H9 (cell line): ENCODE measurements around the gene SRSF4. TPM values are rescaled to one million over a fixed set of nuclear protein-coding genes. Genes with fewer than 3 reads are reported as not detected.
A peak's percentile ranks its signal among the peaks of the same experiment; 100 is the strongest.
"Not testable (repeated sequence)": the region's sequence is repeated elsewhere in the genome, so short reads cannot be mapped to it uniquely, and the experiment has no call there.

Experiments used
- DNase-seq: peaks from one replicate; pipeline ENCODE4 v3.0.0-alpha.2; 2017
- H2AFZ ChIP-seq: one replicate; pipeline ENCODE4 v1.6.1; 2013; ENCODE audit warnings: mild to moderate bottlenecking, low read length, control low read depth, moderate library complexity
- H2AK5ac ChIP-seq: 2 replicates; pipeline ENCODE4 v1.6.1; 2013; ENCODE audit warnings: low read length, control low read depth, mixed read lengths; ENCODE audit not compliant: insufficient read length
- H2BK120ac ChIP-seq: one replicate; pipeline ENCODE4 v1.6.1; 2013; ENCODE audit warnings: low read depth, mild to moderate bottlenecking, low read length, control low read depth, inconsistent platforms; ENCODE audit not compliant: poor library complexity, severe bottlenecking
- H2BK12ac ChIP-seq: 2 replicates; pipeline ENCODE4 v1.6.1; 2013; ENCODE audit warnings: low read length, control low read depth, mixed read lengths, low read depth; ENCODE audit not compliant: insufficient read length
- H2BK15ac ChIP-seq: 2 replicates; pipeline ENCODE4 v1.6.1; 2013; ENCODE audit warnings: low read depth, low read length, control low read depth
- H2BK20ac ChIP-seq: one replicate; pipeline ENCODE4 v1.6.1; 2013; ENCODE audit warnings: low read depth, mild to moderate bottlenecking, low read length, control low read depth, inconsistent platforms; ENCODE audit not compliant: poor library complexity, severe bottlenecking
- H2BK5ac ChIP-seq: 2 replicates; pipeline ENCODE4 v1.6.1; 2013; ENCODE audit warnings: low read length, control low read depth, mixed read lengths; ENCODE audit not compliant: insufficient read length
- H3K14ac ChIP-seq: 2 replicates; pipeline ENCODE4 v1.6.1; 2013; ENCODE audit warnings: low read length, control low read depth; ENCODE audit not compliant: insufficient read depth
- H3K18ac ChIP-seq: 2 replicates; pipeline ENCODE4 v1.6.1; 2013; ENCODE audit warnings: low read depth, mild to moderate bottlenecking, mixed read lengths, low read length, control low read depth; ENCODE audit not compliant: insufficient read length
- H3K23ac ChIP-seq: 2 replicates; pipeline ENCODE4 v1.6.1; 2013; ENCODE audit warnings: low read length, control low read depth, mixed read lengths, low read depth; ENCODE audit not compliant: insufficient read length
- H3K23me2 ChIP-seq: 2 replicates; pipeline ENCODE4 v1.6.1; 2013; ENCODE audit warnings: low read depth, mild to moderate bottlenecking, mixed read lengths, low read length, control low read depth; ENCODE audit not compliant: insufficient read length, poor library complexity, severe bottlenecking
- H3K27ac ChIP-seq: 2 replicates; pipeline ENCODE4 v1.5.1; 2013; ENCODE audit warnings: low read length, control low read depth, mixed read lengths, low read depth; ENCODE audit not compliant: insufficient read length
- H3K27me3 ChIP-seq: 2 replicates; pipeline ENCODE4 v1.6.1; 2013; ENCODE audit warnings: low read length, control low read depth, inconsistent platforms; ENCODE audit not compliant: insufficient read depth
- H3K4ac ChIP-seq: 2 replicates; pipeline ENCODE4 v1.6.1; 2013; ENCODE audit warnings: low read depth, mild to moderate bottlenecking, control low read depth, inconsistent platforms, low read length, moderate library complexity
- H3K4me1 ChIP-seq: 2 replicates; pipeline ENCODE4 v1.6.1; 2013; ENCODE audit warnings: low read length, control low read depth, inconsistent platforms; ENCODE audit not compliant: insufficient read depth
- H3K4me2 ChIP-seq: 2 replicates; pipeline ENCODE4 v1.6.1; 2013; ENCODE audit warnings: low read length, control low read depth, mixed read lengths; ENCODE audit not compliant: insufficient read length, insufficient read depth
- H3K56ac ChIP-seq: 2 replicates; pipeline ENCODE4 v1.6.1; 2013; ENCODE audit warnings: low read depth, mild to moderate bottlenecking, mixed read lengths, low read length, control low read depth; ENCODE audit not compliant: insufficient read length
- H3K79me1 ChIP-seq: 2 replicates; pipeline ENCODE4 v1.6.1; 2013; ENCODE audit warnings: low read depth, mild to moderate bottlenecking, moderate library complexity, low read length, control low read depth, inconsistent platforms; ENCODE audit not compliant: insufficient read depth, poor library complexity, severe bottlenecking
- H3K79me2 ChIP-seq: 2 replicates; pipeline ENCODE4 v1.6.1; 2013; ENCODE audit warnings: low read length, control low read depth, inconsistent platforms; ENCODE audit not compliant: insufficient read depth
- H3K9ac ChIP-seq: 2 replicates; pipeline ENCODE4 v1.6.1; 2013; ENCODE audit warnings: low read length, control low read depth, mixed read lengths; ENCODE audit not compliant: insufficient read length; ENCODE audit errors: extremely low read depth
- H3K9me3 ChIP-seq: one replicate; pipeline ENCODE4 v1.6.1; 2013; ENCODE audit warnings: low read depth, low read length, inconsistent platforms; ENCODE audit not compliant: control insufficient read depth
- H3T11ph ChIP-seq: one replicate; pipeline ENCODE4 v1.6.1; 2013; ENCODE audit warnings: mild to moderate bottlenecking, low read length, control low read depth, inconsistent platforms
- H4K20me1 ChIP-seq: one replicate; pipeline ENCODE4 v1.6.1; 2013; ENCODE audit not compliant: control insufficient read depth, insufficient read length, insufficient read depth
- H4K5ac ChIP-seq: 2 replicates; pipeline ENCODE4 v1.6.1; 2013; ENCODE audit warnings: low read depth, mild to moderate bottlenecking, mixed read lengths, low read length, control low read depth; ENCODE audit not compliant: insufficient read length
- H4K8ac ChIP-seq: replicated peaks from 2 replicates; pipeline ENCODE4 v1.6.1; 2013; ENCODE audit warnings: low read length, control low read depth, mixed read lengths, low read depth; ENCODE audit not compliant: insufficient read length
- H4K91ac ChIP-seq: 2 replicates; pipeline ENCODE4 v1.6.1; 2013; ENCODE audit warnings: low read depth, mild to moderate bottlenecking, moderate library complexity, mixed read lengths, low read length, control low read depth; ENCODE audit not compliant: insufficient read length
- H3K27ac Mint-ChIP-seq, 3 experiments: 2 replicates in 2 of 3; 3 replicates in 1 of 3; pipeline ENCODE4 v1.8.0; 2020 to 2021; ENCODE audit warnings: mixed read lengths in 3 of 3, mild to moderate bottlenecking in 1 of 3, moderate library complexity in 1 of 3
- H3K27me3 Mint-ChIP-seq: 2 replicates; pipeline ENCODE4 v1.8.0; 2021; ENCODE audit warnings: low read depth, mild to moderate bottlenecking, moderate library complexity, mixed read lengths
- H3K36me3 Mint-ChIP-seq, 3 experiments: 2 replicates in 2 of 3; 3 replicates in 1 of 3; pipeline ENCODE4 v1.8.0; 2020 to 2021; ENCODE audit warnings: low read depth in 3 of 3, mixed read lengths in 3 of 3; ENCODE audit not compliant: insufficient read depth in 1 of 3
- H3K4me1 Mint-ChIP-seq, 2 experiments: 2 replicates each; pipeline ENCODE4 v1.8.0; 2020; ENCODE audit warnings: mixed read lengths in 2 of 2
- H3K4me3 Mint-ChIP-seq, 2 experiments: 2 replicates in 1 of 2; 3 replicates in 1 of 2; pipeline ENCODE4 v1.8.0; 2020 to 2021; ENCODE audit warnings: mild to moderate bottlenecking in 2 of 2, mixed read lengths in 2 of 2, moderate library complexity in 1 of 2
- H3K9me3 Mint-ChIP-seq, 2 experiments: 2 replicates in 1 of 2; 3 replicates in 1 of 2; pipeline ENCODE4 v1.8.0; 2020; ENCODE audit warnings: mild to moderate bottlenecking in 2 of 2, mixed read lengths in 2 of 2, moderate library complexity in 1 of 2
- WGBS: extraction: QIAGEN DNeasy Blood & Tissue Kit; methylation state at CpG from one replicate; pipeline ENCODE4 v1.1.7; 2013; ENCODE audit warnings: missing lambda C conversion rate, low lambda C conversion rate, mixed read lengths; ENCODE audit not compliant: insufficient read length; ENCODE audit errors: extremely low coverage; 5-methylcytosine and 5-hydroxymethylcytosine counted together
- total RNA-seq: library from RNA; stranded (reverse); gene quantifications from 2 replicates; pipeline ENCODE4 v1.2.1, GENCODE V29; 2021
- TF ChIP-seq, protein P1 (sequence below): fragments of 200-600 bp; sonication (generic); conservative IDR thresholded peaks from 3 replicates; pipeline ENCODE4 v1.8.0; 2021; ENCODE audit warnings: antibody characterized with exemption, mild to moderate bottlenecking

Gene SRSF4
- total RNA-seq, 1 experiment from 2014 or later: 90.6 TPM

DNA sequence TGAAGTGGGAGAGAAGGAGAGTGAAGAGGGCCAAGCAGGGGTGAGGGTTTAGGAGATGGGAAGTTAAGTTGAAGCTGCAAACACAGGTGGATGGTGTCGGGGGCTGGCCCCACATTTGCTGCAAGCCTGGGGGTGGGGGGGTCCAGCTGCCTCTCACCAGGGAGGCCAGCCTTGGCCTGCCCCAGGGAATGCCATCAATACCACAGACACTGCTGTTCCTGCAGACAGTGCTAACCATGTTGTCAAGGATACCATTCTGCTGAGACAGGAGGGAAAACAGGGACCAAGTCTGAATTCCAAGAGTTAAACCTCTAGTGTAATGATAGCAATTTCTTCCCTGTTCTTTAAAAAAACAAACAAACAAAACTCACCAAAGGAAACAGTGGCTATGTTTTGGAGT is 41.0 kb upstream of the SRSF4 start:
- H3K4me2 ChIP-seq: no peak overlapping the region
- H4K20me1 ChIP-seq: no peaks in the 10 kb centered on the region
- no peak overlapping the region for H2BK20ac ChIP-seq
- no peak for DNase-seq
- no peak overlapping the region for H3K4ac ChIP-seq
- H3K79me2 ChIP-seq: no peaks in the 10 kb centered on the region
- H3K4me1 ChIP-seq: no peaks in the 10 kb centered on the region; the same call in 1 of the 2 replicates
- no peak overlapping the region for H3K27ac ChIP-seq
- no peaks in the 10 kb centered on the region for H3K79me1 ChIP-seq
- no peak overlapping the region for H4K91ac ChIP-seq
- no peaks in the 10 kb centered on the region for H3K27me3 ChIP-seq
- no peak overlapping the region for H2BK15ac ChIP-seq
- H3K9me3 ChIP-seq: no peaks in the 10 kb centered on the region
- no peak overlapping the region for H2AK5ac ChIP-seq
- H3K36me3 Mint-ChIP-seq: peaks cover 0 to 20% (median 15%) of the 10 kb centered on the region in 3 experiments; a peak in 6 of 7 replicates
- no peak overlapping the region for H2BK12ac ChIP-seq
- peak overlapping the region in 2 of 3 experiments; percentile 25 to 42; a peak in 1 of 7 replicates for H3K27ac Mint-ChIP-seq
- H3K56ac ChIP-seq: no peak overlapping the region
- no peak overlapping the region for H2BK120ac ChIP-seq
- H3K23ac ChIP-seq: no peak overlapping the region
- H3K27me3 Mint-ChIP-seq: no peaks in the 10 kb centered on the region
- H3K4me1 Mint-ChIP-seq: peaks cover 29 to 32% of the 10 kb centered on the region in 2 experiments
- H3K18ac ChIP-seq: no peak overlapping the region
- H2BK5ac ChIP-seq: no peak overlapping the region
- no peak overlapping the region for H3T11ph ChIP-seq
- no CpG with 5 or more reads among the region's 1 CpG for WGBS
- no peaks in the 10 kb centered on the region for H3K9me3 Mint-ChIP-seq
- no peak overlapping the region for H4K8ac ChIP-seq
- no peak overlapping the region for H3K4me3 Mint-ChIP-seq
- no peak overlapping the region for H3K9ac ChIP-seq
- H4K5ac ChIP-seq: no peak overlapping the region
- no peak overlapping the region for H2AFZ ChIP-seq
- TF ChIP-seq, protein P1, sequence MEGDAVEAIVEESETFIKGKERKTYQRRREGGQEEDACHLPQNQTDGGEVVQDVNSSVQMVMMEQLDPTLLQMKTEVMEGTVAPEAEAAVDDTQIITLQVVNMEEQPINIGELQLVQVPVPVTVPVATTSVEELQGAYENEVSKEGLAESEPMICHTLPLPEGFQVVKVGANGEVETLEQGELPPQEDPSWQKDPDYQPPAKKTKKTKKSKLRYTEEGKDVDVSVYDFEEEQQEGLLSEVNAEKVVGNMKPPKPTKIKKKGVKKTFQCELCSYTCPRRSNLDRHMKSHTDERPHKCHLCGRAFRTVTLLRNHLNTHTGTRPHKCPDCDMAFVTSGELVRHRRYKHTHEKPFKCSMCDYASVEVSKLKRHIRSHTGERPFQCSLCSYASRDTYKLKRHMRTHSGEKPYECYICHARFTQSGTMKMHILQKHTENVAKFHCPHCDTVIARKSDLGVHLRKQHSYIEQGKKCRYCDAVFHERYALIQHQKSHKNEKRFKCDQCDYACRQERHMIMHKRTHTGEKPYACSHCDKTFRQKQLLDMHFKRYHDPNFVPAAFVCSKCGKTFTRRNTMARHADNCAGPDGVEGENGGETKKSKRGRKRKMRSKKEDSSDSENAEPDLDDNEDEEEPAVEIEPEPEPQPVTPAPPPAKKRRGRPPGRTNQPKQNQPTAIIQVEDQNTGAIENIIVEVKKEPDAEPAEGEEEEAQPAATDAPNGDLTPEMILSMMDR: no peak
- no peak overlapping the region for H3K14ac ChIP-seq
- no peaks in the 10 kb centered on the region for H3K23me2 ChIP-seq

- H3K4me1 ChIP-seq, H3K18ac ChIP-seq, H3K27ac Mint-ChIP-seq, H2BK15ac ChIP-seq, H3K23me2 ChIP-seq, H3K9me3 ChIP-seq, H3K4me2 ChIP-seq, H2BK120ac ChIP-seq, H3K27me3 ChIP-seq, H3K79me1 ChIP-seq, H4K8ac ChIP-seq, H4K91ac ChIP-seq, H3K27me3 Mint-ChIP-seq, H2AFZ ChIP-seq, H3K4me3 Mint-ChIP-seq, DNase-seq, H3K4ac ChIP-seq, H2BK12ac ChIP-seq, H3K9ac ChIP-seq, H3K27ac ChIP-seq, H4K5ac ChIP-seq, H3K56ac ChIP-seq, H3K79me2 ChIP-seq, H3K23ac ChIP-seq, H4K20me1 ChIP-seq, H2BK20ac ChIP-seq, H3K9me3 Mint-ChIP-seq, H3K14ac ChIP-seq, H3T11ph ChIP-seq, H2BK5ac ChIP-seq, H2AK5ac ChIP-seq: not testable (repeated sequence)
- H3K4me1 Mint-ChIP-seq: peaks cover 26 to 28% of the 10 kb centered on the region in 2 experiments
- no CpG with 5 or more reads among the region's 6 CpGs for WGBS
- H3K36me3 Mint-ChIP-seq: peaks cover 0 to 20% (median 15%) of the 10 kb centered on the region in 3 experiments; a peak in 6 of 7 replicates
Observed at GRCh38 chr1:29222260-29222659, 40.6 kb upstream of the SRSF4 start.
